ENCODE results near the gene VWA3B.
"Not testable (repeated sequence)": the region's sequence is repeated elsewhere in the genome, so short reads cannot be mapped to it uniquely, and the experiment has no call there.

VWA3B gene

GRCh38 chr2:98130073-98130472 lies 43.1 kb downstream of the VWA3B start:
- not testable (repeated sequence) for DNase-seq (ENCODE audit: low spot score)

GRCh38 chr2:98134172-98135005 lies 47.4 kb downstream of the VWA3B start:
- peak; percentile 42 for DNase-seq (ENCODE audit: low spot score)

GRCh38 chr2:98137196-98137595 lies 50.2 kb downstream of the VWA3B start:
- no peak for DNase-seq (ENCODE audit: low spot score)

- DNase-seq (ENCODE audit: low spot score): not testable (repeated sequence)
Measured at GRCh38 chr2:98138978-98139377, 52.0 kb downstream of the VWA3B start.

GRCh38 chr2:98140210-98140609 lies 53.2 kb downstream of the VWA3B start:
- DNase-seq (ENCODE audit: low spot score): peak; percentile 24

GRCh38 chr2:98142106-98142791 lies 55.3 kb downstream of the VWA3B start:
- DNase-seq (ENCODE audit: low spot score): no peak

- DNase-seq (ENCODE audit: low spot score): no peak
Measured at GRCh38 chr2:98145070-98145469, 58.1 kb downstream of the VWA3B start.

GRCh38 chr2:98147900-98148299 lies 60.9 kb downstream of the VWA3B start:
- DNase-seq (ENCODE audit: low spot score): not testable (repeated sequence)

GRCh38 chr2:98148595-98149332 lies 61.8 kb downstream of the VWA3B start:
- no peak for DNase-seq (ENCODE audit: low spot score)

- DNase-seq (ENCODE audit: low spot score): peak; percentile 85
Measured at GRCh38 chr2:98149333-98149697, 62.3 kb downstream of the VWA3B start.

- no peak for DNase-seq (ENCODE audit: low spot score)
Measured at GRCh38 chr2:98153481-98153880, 66.5 kb downstream of the VWA3B start.

- no peak for DNase-seq (ENCODE audit: low spot score)
Measured at GRCh38 chr2:98155291-98155690, 68.3 kb downstream of the VWA3B start.

GRCh38 chr2:98155716-98156115 lies 68.7 kb downstream of the VWA3B start:
- DNase-seq (ENCODE audit: low spot score): no peak

GRCh38 chr2:98156304-98156703 lies 69.3 kb downstream of the VWA3B start:
- no peak for DNase-seq (ENCODE audit: low spot score)

- no peak for DNase-seq (ENCODE audit: low spot score)
Measured at GRCh38 chr2:98157557-98157956, 70.6 kb downstream of the VWA3B start.

- no peak for DNase-seq (ENCODE audit: low spot score)
Measured at GRCh38 chr2:98158305-98158704, 71.3 kb downstream of the VWA3B start.

GRCh38 chr2:98160554-98160953 lies 73.6 kb downstream of the VWA3B start:
- no peak for DNase-seq (ENCODE audit: low spot score)

- no peak for DNase-seq (ENCODE audit: low spot score)
Measured at GRCh38 chr2:98161186-98161585, 74.2 kb downstream of the VWA3B start.

GRCh38 chr2:98164256-98164655 lies 77.3 kb downstream of the VWA3B start:
- DNase-seq (ENCODE audit: low spot score): no peak

GRCh38 chr2:98165516-98166071 lies 78.6 kb downstream of the VWA3B start:
- DNase-seq (ENCODE audit: low spot score): no peak

- DNase-seq (ENCODE audit: low spot score): no peak
Measured at GRCh38 chr2:98167916-98168315, 80.9 kb downstream of the VWA3B start.

GRCh38 chr2:98170076-98170475 lies 83.1 kb downstream of the VWA3B start:
- no peak for DNase-seq (ENCODE audit: low spot score)
